Measurements from ENCODE around the gene KICS2. TPM values are rescaled to one million over a fixed set of nuclear protein-coding genes. Genes with fewer than 3 reads are reported as not detected.
A peak's percentile ranks its signal among the peaks of the same experiment; 100 is the strongest.

The KICS2 gene
- total and polyA plus RNA-seq, 2 of the 8 experiments (the other 6 are each of a cell fraction or from before 2014, with no cell fraction given): 5.6 to 9.5 TPM

GRCh38 chr12:64221651-64222008 lies 466 bp downstream of the KICS2 start (continued):
- TF ChIP-seq CHD7 (IDR thresholded peaks at IDR 0.05; ENCODE audit: insufficient replicate concordance, low read length): no peak
- TF ChIP-seq CEBPB (IDR thresholded peaks at IDR 0.05; ENCODE audit: low read depth, low read length): no peak
- no peak for TF ChIP-seq SP1 (IDR thresholded peaks at IDR 0.05; ENCODE audit: low read depth, low read length)
- TF ChIP-seq NANOG (IDR thresholded peaks at IDR 0.05; ENCODE audit: insufficient read depth, low read depth, low read length, poor library complexity, severe bottlenecking): no peak
- peak; percentile 71 for TF ChIP-seq POLR2AphosphoS5 (IDR thresholded peaks at IDR 0.05; ENCODE audit: low read depth, low read length)
- no peak for TF ChIP-seq BCL11A (IDR thresholded peaks at IDR 0.05; ENCODE audit: low read depth in 2 of 2, low read length in 2 of 2)
- no peak for TF ChIP-seq EGR1 (IDR thresholded peaks at IDR 0.05; ENCODE audit: borderline replicate concordance, low read depth, low read length)
- TF ChIP-seq ATF2 (IDR thresholded peaks at IDR 0.05; ENCODE audit: low read length): no peak
- TF ChIP-seq JUN (IDR thresholded peaks at IDR 0.05; ENCODE audit: low read depth, low read length): no peak
- no peak for TF ChIP-seq RNF2 (IDR thresholded peaks at IDR 0.05; ENCODE audit: borderline replicate concordance, low read depth, low read length, missing control alignments, poor library complexity, severe bottlenecking)
